Measurements from ENCODE around the gene UCP3.

DNA sequence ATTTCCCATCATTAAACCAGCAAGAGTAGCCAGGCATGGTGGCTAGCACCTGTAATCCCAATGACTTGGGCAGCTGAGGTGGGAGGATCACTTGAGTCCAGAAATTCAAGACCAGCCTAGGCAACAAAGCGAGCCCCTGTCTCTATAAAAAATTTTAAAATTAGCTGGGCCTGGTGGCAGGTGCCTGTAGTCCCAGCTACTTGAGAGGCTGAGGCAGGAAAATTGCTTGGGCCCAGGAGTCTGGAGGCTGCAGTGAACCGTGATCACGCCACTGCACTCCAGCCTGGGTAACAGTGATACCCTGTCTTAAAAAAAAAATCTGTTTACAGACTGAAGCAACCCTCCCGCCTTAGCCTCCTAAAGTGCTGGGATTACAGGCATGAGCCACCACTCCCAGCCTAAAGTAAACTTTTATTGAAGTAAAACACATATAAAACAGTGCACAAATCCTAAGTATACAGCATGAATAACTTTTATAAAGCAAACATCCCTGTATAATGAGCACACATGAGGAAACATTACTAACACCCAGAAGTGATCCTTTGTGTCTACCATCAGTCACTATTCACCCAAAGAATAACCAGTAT, 12.6 kb downstream of the UCP3 start:
- TF ChIP-seq, protein P1, sequence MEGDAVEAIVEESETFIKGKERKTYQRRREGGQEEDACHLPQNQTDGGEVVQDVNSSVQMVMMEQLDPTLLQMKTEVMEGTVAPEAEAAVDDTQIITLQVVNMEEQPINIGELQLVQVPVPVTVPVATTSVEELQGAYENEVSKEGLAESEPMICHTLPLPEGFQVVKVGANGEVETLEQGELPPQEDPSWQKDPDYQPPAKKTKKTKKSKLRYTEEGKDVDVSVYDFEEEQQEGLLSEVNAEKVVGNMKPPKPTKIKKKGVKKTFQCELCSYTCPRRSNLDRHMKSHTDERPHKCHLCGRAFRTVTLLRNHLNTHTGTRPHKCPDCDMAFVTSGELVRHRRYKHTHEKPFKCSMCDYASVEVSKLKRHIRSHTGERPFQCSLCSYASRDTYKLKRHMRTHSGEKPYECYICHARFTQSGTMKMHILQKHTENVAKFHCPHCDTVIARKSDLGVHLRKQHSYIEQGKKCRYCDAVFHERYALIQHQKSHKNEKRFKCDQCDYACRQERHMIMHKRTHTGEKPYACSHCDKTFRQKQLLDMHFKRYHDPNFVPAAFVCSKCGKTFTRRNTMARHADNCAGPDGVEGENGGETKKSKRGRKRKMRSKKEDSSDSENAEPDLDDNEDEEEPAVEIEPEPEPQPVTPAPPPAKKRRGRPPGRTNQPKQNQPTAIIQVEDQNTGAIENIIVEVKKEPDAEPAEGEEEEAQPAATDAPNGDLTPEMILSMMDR (IDR thresholded peaks at IDR 0.05; ENCODE audit: insufficient read depth, low read length, poor library complexity, severe bottlenecking) = no peak
- no peak for TF ChIP-seq EZH2phosphoT487 (conservative IDR thresholded peaks at IDR 0.05; ENCODE audit: low read length)

Measured in SU-DHL-6 (cell line).